ENCODE data around the gene PLA1A.

The PLA1A gene

GRCh38 chr3:119613201-119613600 lies 15.5 kb downstream of the PLA1A start:
- FAIRE-seq = no peak

- no peak for FAIRE-seq
These were observed 16.2 kb downstream of the PLA1A start for GRCh38 chr3:119613872-119614271.

- no peak for FAIRE-seq
These were observed 18.4 kb downstream of the PLA1A start for GRCh38 chr3:119616056-119616455.

- FAIRE-seq = no peak
These were observed 21.4 kb downstream of the PLA1A start for GRCh38 chr3:119619094-119619493.

- FAIRE-seq = no peak
These were observed 23.2 kb downstream of the PLA1A start for GRCh38 chr3:119620899-119621298.

GRCh38 chr3:119624002-119624720 lies 26.5 kb downstream of the PLA1A start:
- FAIRE-seq = no peak

- no peak for FAIRE-seq
These were observed 27.9 kb downstream of the PLA1A start for GRCh38 chr3:119625451-119626153.

- no peak for FAIRE-seq
These were observed 28.5 kb downstream of the PLA1A start for GRCh38 chr3:119626196-119626595.

GRCh38 chr3:119627461-119627860 lies 29.8 kb downstream of the PLA1A start:
- no peak for FAIRE-seq

GRCh38 chr3:119628390-119628789 lies 30.7 kb downstream of the PLA1A start:
- no peak for FAIRE-seq

- no peak for FAIRE-seq
These were observed 31.2 kb downstream of the PLA1A start for GRCh38 chr3:119628816-119629445.

- no peak for FAIRE-seq
These were observed 32.6 kb downstream of the PLA1A start for GRCh38 chr3:119630128-119630879.

GRCh38 chr3:119630880-119631329 lies 33.2 kb downstream of the PLA1A start:
- no peak for FAIRE-seq

- FAIRE-seq = no peak
These were observed 33.8 kb downstream of the PLA1A start for GRCh38 chr3:119631516-119631915.

GRCh38 chr3:119632216-119632615 lies 34.5 kb downstream of the PLA1A start:
- no peak for FAIRE-seq

GRCh38 chr3:119632829-119633228 lies 35.1 kb downstream of the PLA1A start:
- FAIRE-seq = no peak

GRCh38 chr3:119635719-119636118 lies 38.0 kb downstream of the PLA1A start:
- FAIRE-seq = no peak

GRCh38 chr3:119636249-119636648 lies 38.6 kb downstream of the PLA1A start:
- no peak for FAIRE-seq

- FAIRE-seq = no peak
These were observed 39.4 kb downstream of the PLA1A start for GRCh38 chr3:119636891-119637611.

GRCh38 chr3:119637679-119638477 lies 40.2 kb downstream of the PLA1A start:
- no peak for FAIRE-seq

- FAIRE-seq = no peak
These were observed 42.0 kb downstream of the PLA1A start for GRCh38 chr3:119639494-119640350.
